SK-N-MC (cell line): ENCODE measurements around the gene DTYMK.

Source experiments
- EZH2 ChIP-seq: fragments of 200-600 bp; sonication (generic); IDR thresholded peaks from one replicate; pipeline ENCODE4 v1.6.1; 2017; ENCODE audit warnings: antibody characterized with exemption
- POLR2AphosphoS5 ChIP-seq: IDR thresholded peaks from 2 replicates; pipeline ENCODE4 v1.6.1; 2012; ENCODE audit warnings: mild to moderate bottlenecking, low read depth, low read length, borderline replicate concordance

DNA sequence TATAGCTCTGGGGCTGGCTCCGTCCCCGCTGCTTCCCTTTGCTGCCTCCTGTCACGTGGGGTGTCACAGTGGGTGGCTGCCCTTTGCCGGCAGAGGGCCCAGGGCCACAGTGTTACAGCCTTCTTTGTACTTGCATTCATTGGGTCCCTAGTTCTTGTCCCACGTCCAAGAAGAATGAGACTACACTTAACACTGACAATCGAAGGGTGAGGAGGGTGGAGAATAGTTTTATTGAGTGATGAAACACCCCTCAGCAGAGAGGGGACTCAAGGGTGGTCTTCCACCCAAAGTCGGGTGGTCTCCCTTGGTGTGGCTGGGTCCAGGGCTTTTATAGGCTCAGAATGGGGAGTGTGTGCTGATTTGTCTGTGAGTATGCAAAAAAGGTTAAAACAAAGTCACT lies 47.2 kb downstream of the DTYMK start:
- TF ChIP-seq POLR2AphosphoS5 (no peak), EZH2 (no peak)
